HK-2 (cell line): ENCODE data around the gene TEAD1.
A peak's percentile ranks its signal among the peaks of the same experiment; 100 is the strongest.

Source experiments
- DNase-seq: peaks from one replicate; pipeline ENCODE4 v3.0.0-alpha.2; 2018; ENCODE audit not compliant: unreplicated experiment

Gene TEAD1

GRCh38 chr11:12764187-12764914 lies 90.1 kb downstream of the TEAD1 start:
- no peak for DNase-seq

- DNase-seq, result no peak
These were observed 91.2 kb downstream of the TEAD1 start for GRCh38 chr11:12765428-12765827.

GRCh38 chr11:12767027-12767426 lies 92.8 kb downstream of the TEAD1 start:
- no peak for DNase-seq

GRCh38 chr11:12767577-12767976 lies 93.4 kb downstream of the TEAD1 start:
- DNase-seq, result no peak

- no peak for DNase-seq
These were observed 94.8 kb downstream of the TEAD1 start for GRCh38 chr11:12768726-12769673.

DNA sequence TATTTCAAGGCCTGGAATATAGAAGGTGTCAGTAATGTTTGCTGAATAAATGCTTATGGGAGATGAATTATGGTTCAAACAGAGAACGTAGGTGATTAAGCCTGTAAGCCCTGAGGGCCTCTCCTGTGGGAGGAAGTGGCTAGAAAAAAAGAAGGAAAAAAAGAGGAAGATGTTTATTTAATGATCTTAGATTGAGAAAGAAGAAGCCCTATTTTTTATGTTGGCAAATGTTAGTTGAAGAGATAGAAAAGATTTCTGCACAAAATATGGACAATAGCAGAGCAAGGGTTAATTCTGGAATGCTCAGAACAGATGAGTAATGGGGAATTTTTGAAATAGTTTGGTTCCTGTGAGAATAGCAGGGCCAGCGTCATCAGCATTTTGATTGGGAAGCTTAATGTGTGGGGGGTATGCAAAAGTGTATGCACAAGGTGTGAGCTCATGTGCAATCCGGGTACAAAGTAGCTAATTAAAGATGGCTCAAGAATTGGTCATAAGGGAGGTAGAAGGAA lies 95.7 kb downstream of the TEAD1 start:
- peak; percentile 30 for DNase-seq

GRCh38 chr11:12770435-12770834 lies 96.2 kb downstream of the TEAD1 start:
- DNase-seq, result no peak

- no peak for DNase-seq
These were observed 96.9 kb downstream of the TEAD1 start for GRCh38 chr11:12770966-12771597.

DNA sequence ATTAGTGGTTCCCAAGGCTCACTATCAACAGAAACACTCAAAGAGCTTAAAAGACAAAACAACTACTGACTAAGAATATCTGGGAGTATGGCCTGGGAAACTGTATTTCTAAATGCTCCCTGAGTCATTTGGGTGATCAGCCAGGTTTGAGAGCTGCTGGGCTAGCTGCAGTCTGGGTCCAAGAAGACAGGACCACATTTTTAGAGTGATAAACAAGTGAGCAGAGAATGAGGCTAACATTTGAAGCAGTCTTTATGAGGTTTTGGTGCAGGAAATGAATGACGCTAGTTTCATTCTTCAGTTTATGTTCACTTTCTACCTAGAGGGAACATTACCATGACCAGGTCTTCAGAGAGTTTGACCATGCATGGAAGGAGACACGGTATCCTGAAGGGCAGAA lies 97.7 kb downstream of the TEAD1 start:
- DNase-seq, result no peak

DNA sequence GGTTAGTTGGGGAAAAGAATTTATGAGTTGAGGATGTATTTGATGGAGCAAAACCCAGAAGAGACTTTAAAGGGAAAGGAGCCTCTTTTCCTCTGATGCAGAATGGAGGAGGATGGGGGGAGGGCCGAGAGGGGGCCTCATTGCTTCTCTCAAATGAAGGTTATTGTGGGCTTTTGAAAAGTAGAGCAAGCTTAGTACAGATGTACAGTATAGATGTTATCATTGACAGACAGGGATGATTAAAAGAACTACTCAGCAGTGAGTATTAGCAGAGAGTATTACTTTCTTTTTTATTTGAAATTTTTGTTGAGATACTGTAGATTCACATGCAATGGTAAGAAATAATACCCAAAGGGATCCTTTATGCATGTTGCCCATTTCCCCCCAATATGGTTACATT lies 98.1 kb downstream of the TEAD1 start:
- DNase-seq, result no peak

GRCh38 chr11:12773591-12773990 lies 99.4 kb downstream of the TEAD1 start:
- no peak for DNase-seq

DNA sequence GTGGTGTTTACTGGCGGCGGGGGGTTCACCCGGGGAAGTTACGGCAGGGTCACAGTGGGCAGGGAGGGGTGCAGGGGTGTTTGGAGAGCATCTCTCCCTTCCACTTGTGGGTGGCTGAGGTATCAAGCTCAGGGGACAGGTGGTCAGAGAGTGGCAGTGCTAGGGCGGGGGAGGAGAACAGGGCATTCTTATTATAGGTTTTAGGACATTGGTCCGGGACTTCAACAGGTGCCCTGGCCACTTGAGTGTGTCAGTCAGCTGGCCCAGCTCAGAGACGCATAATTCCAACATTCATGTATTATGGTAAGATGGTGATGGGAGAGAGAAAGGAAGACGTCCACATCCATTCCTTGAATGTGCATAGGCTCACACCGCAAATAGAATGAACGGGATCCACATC lies 101.7 kb downstream of the TEAD1 start:
- DNase-seq, result no peak

- DNase-seq, result no peak
These were observed 103.1 kb downstream of the TEAD1 start for GRCh38 chr11:12777208-12777874.

DNA sequence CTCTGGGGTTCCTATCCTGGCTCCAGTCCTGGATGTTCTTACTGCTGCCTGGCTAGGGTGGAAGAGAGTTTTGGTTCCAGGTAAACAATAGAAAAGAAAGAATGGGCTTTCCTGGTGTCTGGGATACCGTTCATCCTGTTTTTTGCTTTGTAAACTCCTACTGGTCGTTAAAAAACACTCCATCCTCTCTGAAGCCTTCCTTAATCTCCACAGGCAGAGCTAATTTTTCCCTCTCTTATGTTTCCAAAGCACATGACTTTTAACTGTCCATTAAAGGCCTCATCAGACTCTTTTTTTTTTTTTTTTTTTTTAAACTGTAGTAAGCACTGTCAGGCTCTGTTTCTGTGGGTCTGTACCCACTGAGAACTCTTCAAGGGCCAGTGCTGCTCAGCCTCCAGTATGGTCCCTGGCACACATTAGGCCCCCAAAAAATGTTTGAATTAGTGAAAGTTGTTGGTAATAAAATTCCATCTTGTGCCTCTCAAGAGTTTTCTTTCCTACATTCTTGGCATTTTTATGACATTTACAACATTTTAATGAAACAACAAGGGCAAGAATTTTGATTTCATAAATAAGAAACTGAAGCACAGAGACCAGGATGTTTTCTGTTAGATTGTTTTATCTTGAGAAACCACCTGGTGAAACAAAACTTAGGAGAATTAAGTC lies 104.2 kb downstream of the TEAD1 start:
- DNase-seq, result no peak

- no peak for DNase-seq
These were observed 109.5 kb downstream of the TEAD1 start for GRCh38 chr11:12783765-12784164.

GRCh38 chr11:12784445-12784844 lies 110.2 kb downstream of the TEAD1 start:
- DNase-seq, result no peak

- DNase-seq, result no peak
These were observed 110.8 kb downstream of the TEAD1 start for GRCh38 chr11:12784987-12785386.

- DNase-seq, result no peak
These were observed 111.7 kb downstream of the TEAD1 start for GRCh38 chr11:12785901-12786300.

GRCh38 chr11:12786450-12786849 lies 112.2 kb downstream of the TEAD1 start:
- DNase-seq, result no peak

GRCh38 chr11:12786891-12787290 lies 112.7 kb downstream of the TEAD1 start:
- DNase-seq, result no peak

DNA sequence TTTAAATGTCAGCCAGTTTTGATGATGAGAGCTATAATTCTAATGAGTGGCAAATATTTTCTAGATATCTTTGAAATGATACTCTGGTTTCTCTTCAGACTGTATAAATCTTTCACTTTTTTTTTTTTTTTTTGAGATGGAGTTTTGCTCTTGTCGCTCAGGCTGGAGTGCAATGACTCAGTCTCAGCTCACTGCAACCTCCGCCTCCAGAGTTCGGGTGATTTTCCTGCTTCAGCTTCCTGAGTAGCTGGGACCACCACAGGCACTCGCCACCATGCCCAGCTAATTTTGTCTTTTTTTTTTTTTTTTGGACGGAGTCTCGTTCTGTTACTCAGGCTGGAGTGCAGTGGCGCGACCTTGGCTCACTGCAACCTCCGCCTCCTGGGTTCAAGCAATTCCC lies 113.6 kb downstream of the TEAD1 start:
- DNase-seq, result peak; percentile 38
